ENCODE results near the gene INPP4A.

- no peak for TF ChIP-seq CTCF (IDR thresholded peaks at IDR 0.05)
- TF ChIP-seq EP300 (IDR thresholded peaks at IDR 0.05) = no peak
Measured at GRCh38 chr2:98506881-98507280, 62.2 kb downstream of the INPP4A start.

Data from upper lobe of left lung (tissue), 4 donors.